Measurements from ENCODE around the gene LTBP4.
A peak's percentile ranks its signal among the peaks of the same experiment; 100 is the strongest.

The LTBP4 gene

GRCh38 chr19:40594657-40595091, 6.5 kb upstream of the LTBP4 start:
- no peak overlapping the region for H2BK15ac ChIP-seq (ENCODE audit: low read depth, poor library complexity, severe bottlenecking)
- H3K27ac ChIP-seq (ENCODE audit: low read length, poor library complexity, severe bottlenecking): no peak overlapping the region
- H2AK5ac ChIP-seq (ENCODE audit: low read length, severe bottlenecking): no peak overlapping the region
- peaks cover 18% of the 10 kb centered on the region for H3K4me1 ChIP-seq (ENCODE audit: control insufficient read depth, insufficient read depth, low read depth, low read length)
- peak overlapping the region; percentile 32 for H2AFZ ChIP-seq (ENCODE audit: low read depth, low read length)
- peaks cover 3 to 16% of the 10 kb centered on the region in 2 experiments for H3K36me3 ChIP-seq (ENCODE audit: control insufficient read depth in 1 of 2, insufficient read depth in 2 of 2, low read depth in 1 of 2, low read length in 2 of 2)
- peak overlapping the region in 1 of 2 experiments; percentile 18 for H3K18ac ChIP-seq (ENCODE audit: low read depth in 1 of 2, low read length in 2 of 2)
- no peaks in the 10 kb centered on the region for H3K9me3 ChIP-seq (ENCODE audit: control insufficient read depth, low read length)
- peaks cover 1% of the 10 kb centered on the region for H3K79me1 ChIP-seq (replicated peaks; ENCODE audit: low read length, poor library complexity, severe bottlenecking)
- peak overlapping the region in 1 of 2 experiments; percentile 31 for H3K4me3 ChIP-seq (ENCODE audit: insufficient read depth in 1 of 2, low read depth in 1 of 2, low read length in 2 of 2)
- H4K91ac ChIP-seq (ENCODE audit: low read length): no peak overlapping the region
- 40% methylated on average over 13 of the region's 13 CpGs for WGBS
- no peak overlapping the region for H2BK12ac ChIP-seq (ENCODE audit: low read length in 2 of 2)
- DNase-seq: peak; percentile 47
- H3K14ac ChIP-seq (ENCODE audit: low read length in 2 of 2): peak overlapping the region in 1 of 2 experiments; percentile 11
- peak overlapping the region; percentile 24 for H4K8ac ChIP-seq (ENCODE audit: low read length)
- H3K4ac ChIP-seq (ENCODE audit: low read depth in 1 of 2, low read length in 2 of 2): peak overlapping the region in 1 of 2 experiments; percentile 84
- peaks cover 7 to 34% of the 10 kb centered on the region in 2 experiments for H3K27me3 ChIP-seq (ENCODE audit: control insufficient read depth in 1 of 2, insufficient read depth in 1 of 2, low read length in 2 of 2)
- no peak overlapping the region for H3K9ac ChIP-seq (ENCODE audit: low read length)
- no peak overlapping the region for H3K23ac ChIP-seq (ENCODE audit: low read length in 2 of 2)
- H3K4me2 ChIP-seq (ENCODE audit: low read length, poor library complexity, severe bottlenecking): no peak overlapping the region
- no peak overlapping the region for H2BK120ac ChIP-seq (ENCODE audit: low read depth, low read length)
- no peak overlapping the region for H2BK5ac ChIP-seq (ENCODE audit: low read depth, low read length, poor library complexity, severe bottlenecking)

- peak; percentile 72 for DNase-seq
- H3K23ac ChIP-seq (ENCODE audit: low read length in 2 of 2): peak overlapping the region in 1 of 2 experiments; percentile 83
- H3K18ac ChIP-seq (ENCODE audit: low read depth in 1 of 2, low read length in 2 of 2): peak overlapping the region; percentile 52 to 81
- peaks cover 0 to 7% of the 10 kb centered on the region in 2 experiments for H3K36me3 ChIP-seq (ENCODE audit: control insufficient read depth in 1 of 2, insufficient read depth in 2 of 2, low read depth in 1 of 2, low read length in 2 of 2)
- no peak overlapping the region for H2BK12ac ChIP-seq (ENCODE audit: low read length in 2 of 2)
- no peaks in the 10 kb centered on the region for H3K9me3 ChIP-seq (ENCODE audit: control insufficient read depth, low read length)
- H2AFZ ChIP-seq (ENCODE audit: low read depth, low read length): no peak overlapping the region
- 17% methylated on average over 28 of the region's 53 CpGs for WGBS
- no peak overlapping the region for H4K8ac ChIP-seq (ENCODE audit: low read length)
- no peak overlapping the region for H3K9ac ChIP-seq (ENCODE audit: low read length)
- peaks cover 1% of the 10 kb centered on the region for H3K79me1 ChIP-seq (replicated peaks; ENCODE audit: low read length, poor library complexity, severe bottlenecking)
- no peak overlapping the region for H3K27ac ChIP-seq (ENCODE audit: low read length, poor library complexity, severe bottlenecking)
- H2AK5ac ChIP-seq (ENCODE audit: low read length, severe bottlenecking): no peak overlapping the region
- peaks cover 16 to 50% of the 10 kb centered on the region in 2 experiments for H3K27me3 ChIP-seq (ENCODE audit: control insufficient read depth in 1 of 2, insufficient read depth in 1 of 2, low read length in 2 of 2)
- H3K14ac ChIP-seq (ENCODE audit: low read length in 2 of 2): no peak overlapping the region
- H2BK120ac ChIP-seq (ENCODE audit: low read depth, low read length): no peak overlapping the region
- peak overlapping the region; percentile 43 for H3K4me2 ChIP-seq (ENCODE audit: low read length, poor library complexity, severe bottlenecking)
- peak overlapping the region in 1 of 2 experiments; percentile 28 for H3K4me3 ChIP-seq (ENCODE audit: insufficient read depth in 1 of 2, low read depth in 1 of 2, low read length in 2 of 2)
- H3K4ac ChIP-seq (ENCODE audit: low read depth in 1 of 2, low read length in 2 of 2): no peak overlapping the region
- H2BK15ac ChIP-seq (ENCODE audit: low read depth, poor library complexity, severe bottlenecking): no peak overlapping the region
- peaks cover 28% of the 10 kb centered on the region for H3K4me1 ChIP-seq (ENCODE audit: control insufficient read depth, insufficient read depth, low read depth, low read length)
- no peak overlapping the region for H4K91ac ChIP-seq (ENCODE audit: low read length)
- H2BK5ac ChIP-seq (ENCODE audit: low read depth, low read length, poor library complexity, severe bottlenecking): no peak overlapping the region
Observed at GRCh38 chr19:40596608-40597328, 4.4 kb upstream of the LTBP4 start.

GRCh38 chr19:40597329-40597838, 3.8 kb upstream of the LTBP4 start:
- 18% methylated on average over 17 of the region's 18 CpGs for WGBS
- Histone ChIP-seq H3K4me1 (ENCODE audit: control insufficient read depth, insufficient read depth, low read depth, low read length) (peaks cover 33% of the 10 kb centered on the region), H3K14ac (ENCODE audit: low read length in 2 of 2) (no peak overlapping the region), H2AK5ac (ENCODE audit: low read length, severe bottlenecking) (no peak overlapping the region), H2AFZ (ENCODE audit: low read depth, low read length) (no peak overlapping the region), H3K9ac (ENCODE audit: low read length) (no peak overlapping the region), H2BK5ac (ENCODE audit: low read depth, low read length, poor library complexity, severe bottlenecking) (no peak overlapping the region), H4K91ac (ENCODE audit: low read length) (no peak overlapping the region), H3K36me3 (ENCODE audit: control insufficient read depth in 1 of 2, insufficient read depth in 2 of 2, low read depth in 1 of 2, low read length in 2 of 2) (peaks cover 0 to 7% of the 10 kb centered on the region in 2 experiments), H3K9me3 (ENCODE audit: control insufficient read depth, low read length) (no peaks in the 10 kb centered on the region), H3K27me3 (ENCODE audit: control insufficient read depth in 1 of 2, insufficient read depth in 1 of 2, low read length in 2 of 2) (peaks cover 18 to 53% of the 10 kb centered on the region in 2 experiments), H2BK15ac (ENCODE audit: low read depth, poor library complexity, severe bottlenecking) (no peak overlapping the region), H3K27ac (ENCODE audit: low read length, poor library complexity, severe bottlenecking) (no peak overlapping the region), H2BK12ac (ENCODE audit: low read length in 2 of 2) (peak overlapping the region in 1 of 2 experiments; percentile 10), H4K8ac (ENCODE audit: low read length) (no peak overlapping the region), H3K79me1 (replicated peaks; ENCODE audit: low read length, poor library complexity, severe bottlenecking) (peaks cover 1% of the 10 kb centered on the region), H3K23ac (ENCODE audit: low read length in 2 of 2) (peak overlapping the region in 1 of 2 experiments; percentile 83), H2BK120ac (ENCODE audit: low read depth, low read length) (no peak overlapping the region), H3K18ac (ENCODE audit: low read depth in 1 of 2, low read length in 2 of 2) (peak overlapping the region; percentile 52 to 81), H3K4ac (ENCODE audit: low read depth in 1 of 2, low read length in 2 of 2) (peak overlapping the region in 1 of 2 experiments; percentile 30), H3K4me2 (ENCODE audit: low read length, poor library complexity, severe bottlenecking) (peak overlapping the region; percentile 75), H3K4me3 (ENCODE audit: insufficient read depth in 1 of 2, low read depth in 1 of 2, low read length in 2 of 2) (peak overlapping the region in 1 of 2 experiments; percentile 28)
- DNase-seq: no peak
